Activated CD4-positive, alpha-beta T cell treated with anti-CD3 and anti-CD28 coated beads, Interleukin-2, Interleukin-6, amounts not matched to agents 100 ng/mL and 50 ng/mL, durations not matched to agents 16 hours and 8 hours (primary cell): ENCODE data around the gene CAPN1.
"Not testable (repeated sequence)": the region's sequence is repeated elsewhere in the genome, so short reads cannot be mapped to it uniquely, and the experiment has no call there.

Experiments
- DNase-seq: peaks from one replicate; pipeline ENCODE4 v3.0.0-alpha.2; 2020

The CAPN1 gene

DNA sequence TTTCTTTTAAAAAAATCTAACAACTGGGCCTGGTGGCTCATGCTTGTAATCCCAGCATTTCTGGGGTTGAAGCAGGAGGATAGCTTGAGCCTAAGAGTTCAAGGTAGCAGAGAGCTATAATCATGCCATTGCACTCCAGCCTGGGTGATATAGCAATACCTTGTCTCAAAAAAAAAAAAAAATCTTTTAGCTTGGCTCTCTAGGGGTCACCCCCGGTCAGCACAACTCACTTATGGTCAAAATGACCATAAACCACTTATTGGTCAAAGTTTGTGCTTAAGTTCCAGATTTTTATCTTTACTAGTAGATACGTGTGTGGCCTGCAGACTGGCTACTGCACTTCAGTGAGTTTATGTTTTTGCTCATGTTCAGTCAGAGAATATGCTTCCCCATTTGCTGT lies 18.0 kb upstream of the CAPN1 start:
- DNase-seq: no peak

DNA sequence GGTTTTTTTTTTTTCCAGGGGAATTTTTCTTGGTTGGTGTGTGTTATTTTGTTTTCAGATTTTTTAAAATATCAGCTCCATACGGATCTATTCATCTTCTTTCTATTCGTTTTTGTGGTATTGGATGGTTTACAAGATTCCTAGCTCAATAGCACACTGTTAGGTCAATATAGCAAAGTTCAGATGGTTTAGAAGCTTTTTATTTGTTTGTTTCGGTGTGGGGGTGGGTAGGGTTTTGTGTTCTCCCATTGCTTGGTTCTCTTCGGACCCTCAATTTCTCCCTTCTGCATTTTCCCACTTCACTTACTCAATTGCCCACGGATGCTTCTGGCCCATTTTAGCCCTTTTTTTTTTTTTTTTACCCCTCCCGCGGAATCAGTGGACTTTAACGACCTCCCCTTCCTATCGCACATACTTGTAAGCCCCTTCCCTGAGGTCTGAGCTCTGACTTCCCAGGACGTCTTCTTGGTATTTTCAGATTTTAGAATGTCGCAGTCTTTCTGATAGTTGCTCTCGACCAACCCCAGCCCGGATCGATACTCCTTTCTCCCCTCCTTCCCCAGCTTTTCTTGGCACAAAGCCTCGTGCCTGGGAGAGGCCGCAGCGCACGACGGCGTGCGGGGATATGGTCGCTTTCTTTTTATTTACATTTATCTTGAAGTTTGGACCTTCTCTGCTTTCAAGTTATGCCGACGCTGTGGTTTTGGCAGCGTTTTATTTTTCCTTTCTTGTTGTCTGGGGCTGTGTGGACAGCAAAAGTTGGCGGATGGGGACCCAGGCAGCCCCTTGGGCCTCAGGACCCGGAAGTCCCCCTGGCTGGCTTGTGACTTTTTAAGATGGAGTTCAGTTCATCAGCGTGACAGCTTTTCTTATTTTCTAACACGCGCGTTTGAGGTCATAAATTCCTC lies 16.1 kb upstream of the CAPN1 start:
- no peak for DNase-seq

DNA sequence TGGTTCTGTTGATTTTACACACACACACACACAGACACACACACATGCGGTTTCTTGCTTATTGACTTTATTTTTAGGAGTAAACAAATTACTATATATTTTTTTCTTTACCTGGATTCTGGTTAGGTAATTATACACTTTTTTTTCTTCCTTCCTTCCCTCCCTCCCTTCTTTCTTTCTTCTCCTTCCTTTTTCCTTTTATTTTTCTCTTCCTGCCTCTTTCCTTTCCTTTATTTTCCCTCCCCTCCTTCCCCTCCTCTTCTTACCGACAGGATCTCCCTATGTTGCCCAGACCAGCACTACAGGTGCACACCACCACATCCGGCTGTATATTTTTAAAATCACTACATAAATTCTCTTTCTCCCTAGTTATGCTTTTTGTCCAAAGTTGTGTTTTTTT lies 14.8 kb upstream of the CAPN1 start:
- no peak for DNase-seq

DNA sequence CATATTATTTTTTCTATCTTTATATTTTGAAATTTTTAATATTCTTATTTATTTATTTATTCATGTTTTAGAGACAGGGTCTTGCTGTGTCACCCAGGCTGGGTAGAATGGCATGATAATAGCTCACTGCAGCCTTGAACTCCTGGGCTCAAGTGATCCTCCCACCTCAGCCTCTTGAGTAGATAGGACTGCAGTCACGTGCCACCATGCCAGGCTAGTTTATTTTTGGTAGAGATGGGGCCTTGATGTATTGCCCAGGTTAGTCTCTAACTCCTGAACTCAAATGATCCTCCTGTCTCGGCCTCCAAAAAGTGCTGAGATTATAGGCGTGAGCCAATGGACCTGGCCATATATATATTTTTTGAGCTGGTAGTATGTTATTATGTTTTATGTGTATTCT lies 14.1 kb upstream of the CAPN1 start:
- DNase-seq: no peak

DNA sequence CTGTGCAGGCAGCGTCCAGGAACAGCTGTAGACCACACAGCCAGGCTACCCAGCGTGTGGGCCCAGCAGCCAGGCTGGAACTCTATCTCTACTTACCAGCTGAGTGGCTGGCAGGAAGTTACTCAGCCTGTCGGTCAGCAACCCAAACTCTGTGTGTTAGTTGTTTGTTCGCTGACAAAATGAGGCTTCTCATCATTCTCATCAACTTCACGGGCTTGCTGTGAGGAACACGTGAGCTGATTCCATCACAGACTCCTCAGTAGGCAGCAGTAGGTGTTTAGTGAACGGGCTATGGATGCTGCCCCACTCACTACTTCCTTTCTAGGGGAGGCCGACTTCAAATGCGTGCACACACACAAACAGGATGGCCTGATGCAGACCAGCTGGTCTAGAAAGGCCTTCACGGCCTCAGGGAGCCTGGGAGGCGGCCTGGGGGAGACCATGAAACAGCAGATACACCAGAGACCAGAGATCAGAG lies 12.5 kb upstream of the CAPN1 start:
- DNase-seq: peak; percentile 8

DNA sequence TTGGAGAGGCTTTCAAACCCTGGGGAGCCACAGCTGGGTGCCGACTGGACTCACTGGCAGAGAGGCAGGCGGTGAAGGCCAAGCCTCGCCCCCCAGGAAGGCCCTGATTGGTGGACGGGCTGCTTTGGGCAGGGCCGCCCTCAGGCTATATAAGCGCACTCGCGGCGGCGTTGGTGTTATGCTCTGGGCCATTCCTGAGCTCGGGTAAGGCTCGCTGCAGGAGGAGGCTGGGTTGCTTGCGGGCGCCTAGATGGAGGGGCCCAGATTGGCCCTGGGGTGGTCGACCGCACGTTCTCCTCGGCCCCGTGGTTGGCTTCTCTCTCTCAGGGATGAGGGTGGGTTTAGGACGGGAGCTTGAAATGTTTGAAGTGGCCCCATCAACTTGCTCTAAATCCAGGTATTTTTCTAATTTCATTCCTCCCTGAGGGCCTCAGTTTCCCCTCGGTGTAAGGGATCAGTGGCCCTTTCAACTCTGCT lies 11.6 kb upstream of the CAPN1 start, which contains the start of gene SPDYC:
Gene SPDYC, plus strand, starts transcription at position 176 of the 477 bp plus-strand sequence. CDS start 1,125 bp downstream, outside the sequence.
- DNase-seq: no peak

DNA sequence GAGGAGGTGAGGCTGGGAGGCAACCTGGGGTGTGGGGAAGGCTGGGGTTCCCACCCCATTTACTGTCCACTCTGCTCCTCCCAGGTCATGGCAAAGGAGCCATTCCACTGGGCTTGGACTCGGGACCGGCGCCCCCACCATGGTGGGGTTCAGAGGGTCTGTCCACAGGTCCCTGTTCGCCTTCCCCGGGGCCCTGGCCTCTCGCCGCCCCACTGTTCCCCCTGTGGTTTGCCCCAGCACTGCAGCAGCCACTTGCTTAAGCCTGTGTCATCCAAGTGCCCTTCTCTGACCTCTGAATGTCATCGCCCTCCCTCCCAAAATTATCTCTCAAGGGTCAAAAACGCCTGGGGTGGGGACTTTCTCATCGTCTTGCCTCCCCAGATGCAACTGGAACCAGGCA lies 9.1 kb upstream of the CAPN1 start:
- DNase-seq: no peak

DNA sequence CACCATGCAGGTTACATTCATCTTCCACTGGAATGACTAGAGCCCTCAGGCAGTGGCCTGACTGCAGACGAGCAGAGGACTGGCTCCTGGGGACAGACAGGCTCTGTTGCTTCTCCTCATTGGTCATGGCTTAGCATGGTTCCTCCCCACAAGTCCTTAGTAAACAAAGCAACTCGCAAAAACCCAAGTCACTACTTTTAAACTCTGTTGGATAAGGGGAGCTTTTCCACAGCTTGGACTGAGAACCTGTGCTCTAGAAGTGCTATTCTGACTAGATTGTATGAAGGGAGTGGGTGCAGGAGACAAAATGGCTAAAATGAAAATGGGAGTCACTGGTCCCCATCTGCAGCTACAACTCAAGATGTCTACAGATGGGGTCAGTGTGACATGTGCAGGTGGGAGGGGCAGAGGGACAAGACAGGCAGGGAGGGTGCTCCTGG lies 7.1 kb upstream of the CAPN1 start:
- DNase-seq: not testable (repeated sequence)

DNA sequence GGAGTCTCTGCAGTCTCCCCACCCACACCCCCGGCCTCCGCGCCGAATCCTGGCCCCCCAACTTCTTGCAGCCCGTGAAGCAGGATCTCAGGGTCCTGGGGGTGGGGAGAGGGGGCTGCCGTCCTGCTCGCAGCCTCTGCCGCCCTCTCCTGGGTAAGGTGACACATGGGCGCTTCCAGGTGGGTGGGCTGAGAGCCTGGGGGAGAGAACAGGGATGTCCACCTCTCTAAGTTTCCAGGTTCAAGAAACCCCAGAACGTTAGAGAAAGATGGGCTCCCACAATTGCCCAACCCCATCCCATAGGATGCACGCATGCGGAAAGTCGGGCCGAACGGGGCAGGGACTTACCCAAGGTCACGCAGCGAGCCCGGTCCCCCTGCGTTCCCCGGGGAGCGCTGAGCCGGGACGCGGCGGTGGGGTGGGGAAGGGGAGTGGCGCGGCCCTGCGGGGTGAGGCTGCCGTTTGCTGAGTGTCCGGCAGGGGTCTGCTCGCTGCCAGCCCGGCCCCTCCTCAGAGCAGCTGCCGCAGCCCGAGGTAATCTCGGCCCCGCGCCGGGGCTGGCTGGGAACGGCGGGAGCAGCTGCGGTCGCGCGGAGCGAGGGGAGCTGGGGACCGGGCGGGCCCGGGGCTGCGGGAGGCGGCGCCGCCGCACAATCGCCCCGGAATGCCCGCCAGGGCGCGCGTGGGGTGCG lies 705 bp upstream of the CAPN1 start:
- peak; percentile 56 for DNase-seq

DNA sequence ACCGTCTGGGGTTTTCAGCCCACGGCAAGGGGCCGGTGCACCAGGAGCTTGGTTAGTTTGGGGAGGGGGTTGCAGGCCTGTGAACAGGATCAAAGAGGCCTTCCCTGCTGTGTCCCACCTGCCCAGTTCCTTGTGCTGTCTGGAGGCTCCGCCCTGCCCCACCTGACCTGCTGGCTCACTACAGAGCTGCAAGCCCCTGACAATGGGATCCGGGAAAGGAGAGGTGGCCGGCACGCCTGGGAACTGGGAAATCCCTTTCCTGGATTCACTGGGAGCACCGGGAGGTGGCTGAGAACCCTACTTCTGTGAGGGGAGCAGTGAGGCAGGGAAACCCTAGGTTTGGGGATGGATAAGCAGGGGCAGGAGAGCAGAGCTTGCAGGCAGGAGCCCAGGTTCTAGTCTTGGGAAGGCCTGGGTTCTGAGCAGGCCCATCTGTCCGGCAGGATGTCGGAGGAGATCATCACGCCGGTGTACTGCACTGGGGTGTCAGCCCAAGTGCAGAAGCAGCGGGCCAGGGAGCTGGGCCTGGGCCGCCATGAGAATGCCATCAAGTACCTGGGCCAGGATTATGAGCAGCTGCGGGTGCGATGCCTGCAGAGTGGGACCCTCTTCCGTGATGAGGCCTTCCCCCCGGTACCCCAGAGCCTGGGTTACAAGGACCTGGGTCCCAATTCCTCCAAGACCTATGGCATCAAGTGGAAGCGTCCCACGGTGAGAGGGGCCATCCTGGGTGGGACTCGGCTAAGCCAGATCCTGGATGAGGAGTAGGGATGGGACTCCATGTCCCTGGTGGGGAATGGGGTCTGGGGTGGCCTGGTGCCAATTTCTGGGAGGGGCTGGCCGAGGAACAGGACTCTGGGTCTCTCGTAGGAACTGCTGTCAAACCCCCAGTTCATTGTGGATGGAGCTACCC lies 786 bp downstream of the CAPN1 start:
- no peak for DNase-seq

DNA sequence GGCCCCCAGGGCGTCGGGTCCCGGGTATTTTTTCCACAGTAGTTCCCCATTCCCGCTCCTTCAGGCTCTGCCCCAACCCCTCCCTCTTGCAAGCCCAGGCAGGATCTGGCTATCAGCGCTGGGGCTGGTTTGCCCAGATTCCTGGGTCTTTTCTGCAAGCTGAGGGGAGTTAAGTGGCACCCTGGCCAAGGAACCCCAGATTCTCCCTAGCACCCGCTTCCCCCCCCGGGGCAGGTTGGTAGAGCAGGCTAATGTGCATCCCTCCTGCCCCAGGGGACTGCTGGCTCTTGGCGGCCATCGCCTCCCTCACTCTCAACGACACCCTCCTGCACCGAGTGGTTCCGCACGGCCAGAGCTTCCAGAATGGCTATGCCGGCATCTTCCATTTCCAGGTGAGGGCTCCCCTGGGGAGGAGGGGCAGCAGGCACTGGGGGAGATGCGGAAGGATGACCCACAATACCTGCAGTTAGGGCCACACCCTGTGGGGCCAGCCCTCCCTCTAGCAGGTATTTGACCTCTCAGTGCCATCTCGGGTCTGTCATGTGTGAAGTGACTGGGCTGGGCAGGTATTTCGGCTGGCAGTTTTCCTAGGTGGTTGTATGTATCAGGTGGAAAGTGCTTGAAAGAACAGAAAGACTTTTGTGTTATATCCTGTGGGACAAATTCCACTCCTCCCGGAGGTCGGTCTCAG lies 1.6 kb downstream of the CAPN1 start:
- DNase-seq: no peak

DNA sequence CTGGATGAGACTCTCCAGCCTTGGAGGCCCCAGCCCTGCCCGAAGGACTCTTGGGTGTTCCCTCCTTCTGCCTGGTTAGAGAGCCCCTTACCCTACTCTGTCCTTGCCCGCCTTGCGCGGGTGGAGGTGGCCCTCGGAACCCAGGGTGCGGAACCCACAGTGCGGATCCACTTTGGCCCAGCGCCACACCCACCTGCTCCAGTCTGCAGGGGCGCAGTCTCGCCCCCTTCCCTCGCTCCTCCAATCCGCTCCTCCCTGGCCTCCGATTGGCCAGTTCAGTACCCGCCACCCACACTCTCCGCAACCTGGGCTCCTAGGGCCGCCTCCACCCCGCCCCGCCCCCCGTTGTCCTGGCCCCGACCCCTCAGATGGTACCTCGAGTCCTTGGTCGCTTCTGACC lies 2.4 kb downstream of the CAPN1 start:
- DNase-seq: no peak

DNA sequence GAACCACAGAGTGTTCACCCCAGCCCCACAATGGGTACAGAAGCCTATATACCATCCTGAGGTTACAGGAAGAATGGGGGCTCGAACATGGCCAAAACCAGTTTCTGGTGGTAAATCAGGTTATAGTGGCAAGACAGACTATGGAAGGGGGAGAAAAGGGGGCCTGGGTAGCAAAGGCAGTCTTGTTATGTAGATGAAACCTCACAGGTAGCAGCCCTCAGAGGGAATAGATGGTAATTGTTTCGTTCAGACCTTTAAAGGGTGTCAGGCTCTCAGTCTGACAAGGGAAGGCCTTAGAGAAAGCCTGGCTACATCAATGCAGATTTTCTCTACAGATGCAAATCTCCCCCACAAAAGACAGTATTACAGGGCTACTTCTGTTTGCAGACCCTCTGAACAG lies 3.4 kb downstream of the CAPN1 start:
- DNase-seq: no peak

DNA sequence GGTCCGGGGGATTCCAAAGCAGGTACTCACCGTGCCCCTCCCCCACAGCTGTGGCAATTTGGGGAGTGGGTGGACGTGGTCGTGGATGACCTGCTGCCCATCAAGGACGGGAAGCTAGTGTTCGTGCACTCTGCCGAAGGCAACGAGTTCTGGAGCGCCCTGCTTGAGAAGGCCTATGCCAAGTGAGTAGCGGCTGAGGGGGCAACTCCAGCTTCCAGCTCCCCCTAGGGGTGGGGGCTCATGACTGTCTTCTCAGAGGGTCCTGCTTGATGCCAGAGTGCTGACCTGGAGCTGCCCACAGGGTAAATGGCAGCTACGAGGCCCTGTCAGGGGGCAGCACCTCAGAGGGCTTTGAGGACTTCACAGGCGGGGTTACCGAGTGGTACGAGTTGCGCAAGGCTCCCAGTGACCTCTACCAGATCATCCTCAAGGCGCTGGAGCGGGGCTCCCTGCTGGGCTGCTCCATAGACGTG lies 4.2 kb downstream of the CAPN1 start:
- DNase-seq: no peak

DNA sequence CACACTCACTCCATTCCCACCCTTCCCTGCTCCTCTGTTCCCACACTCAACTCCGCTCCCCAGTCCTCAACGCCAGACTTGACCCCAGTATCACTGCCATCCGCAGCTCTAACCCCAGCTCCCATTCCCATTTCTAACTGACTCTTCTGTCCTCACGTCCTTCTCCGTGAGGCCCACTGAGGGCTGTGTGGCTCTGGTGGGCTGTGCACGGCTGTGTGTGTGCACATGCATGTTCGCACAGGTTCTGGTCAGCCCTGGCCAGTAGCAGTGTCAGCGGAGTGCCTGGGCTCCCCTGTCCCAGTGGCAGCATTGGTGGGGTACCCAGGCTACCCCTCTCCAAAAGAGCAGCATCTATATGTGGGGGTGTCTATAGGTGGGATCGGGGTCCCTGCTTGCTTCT lies 5.0 kb downstream of the CAPN1 start:
- DNase-seq: no peak

DNA sequence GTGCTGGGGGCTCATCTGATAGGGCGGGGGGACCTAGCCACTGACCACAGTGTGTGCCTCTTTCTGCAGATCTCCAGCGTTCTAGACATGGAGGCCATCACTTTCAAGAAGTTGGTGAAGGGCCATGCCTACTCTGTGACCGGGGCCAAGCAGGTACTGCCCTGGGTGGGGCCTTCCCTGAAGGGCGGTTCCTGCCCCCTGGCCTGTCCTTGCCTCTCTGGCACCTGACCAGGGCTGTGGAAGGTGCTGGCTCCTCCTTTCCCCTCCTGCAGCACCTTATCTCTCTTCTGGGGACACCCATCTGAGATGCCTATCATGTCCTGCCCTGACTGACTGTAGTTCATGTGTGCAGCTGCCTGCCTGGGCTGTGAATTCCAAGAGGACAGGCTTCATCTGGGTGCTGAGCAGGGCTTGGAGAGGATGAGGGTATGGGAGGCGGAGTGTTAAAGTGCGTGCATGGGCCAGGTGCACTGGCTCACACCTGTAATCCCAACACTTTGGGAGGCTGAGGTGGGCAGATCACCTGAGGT lies 5.5 kb downstream of the CAPN1 start:
- DNase-seq: no peak

DNA sequence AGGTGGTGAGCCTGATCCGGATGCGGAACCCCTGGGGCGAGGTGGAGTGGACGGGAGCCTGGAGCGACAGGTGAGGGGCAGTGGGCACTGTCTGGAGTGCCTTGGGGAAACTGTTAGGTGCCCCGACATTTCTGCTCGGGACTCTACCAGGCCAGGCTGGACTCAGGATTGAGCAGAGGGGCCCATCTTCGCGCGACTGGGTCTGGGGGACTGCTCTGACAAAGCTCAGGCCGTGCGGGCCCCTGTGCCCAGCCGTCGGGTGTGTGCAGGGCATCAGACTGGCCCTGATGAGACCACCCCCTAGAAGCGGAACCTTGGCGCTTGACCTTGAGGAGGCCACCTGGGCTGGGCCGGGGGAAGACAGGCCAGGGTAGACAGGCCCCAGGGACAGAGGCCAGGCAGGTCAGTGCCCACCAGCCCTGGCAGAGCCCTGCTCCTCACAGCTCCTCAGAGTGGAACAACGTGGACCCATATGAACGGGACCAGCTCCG lies 6.3 kb downstream of the CAPN1 start:
- no peak for DNase-seq

DNA sequence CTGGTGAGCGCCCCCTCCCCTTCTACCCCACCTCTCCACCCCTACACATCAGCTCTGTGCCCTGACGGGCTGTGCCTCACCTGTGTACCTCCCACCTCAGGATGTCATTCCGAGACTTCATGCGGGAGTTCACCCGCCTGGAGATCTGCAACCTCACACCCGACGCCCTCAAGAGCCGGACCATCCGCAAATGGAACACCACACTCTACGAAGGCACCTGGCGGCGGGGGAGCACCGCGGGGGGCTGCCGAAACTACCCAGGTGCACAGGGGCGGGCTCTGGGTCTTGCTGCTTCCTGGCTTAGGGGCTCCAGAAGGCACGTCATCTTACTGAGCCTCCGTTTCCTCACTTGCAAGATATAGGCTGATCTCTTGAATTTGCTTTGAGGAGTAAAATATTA lies 6.8 kb downstream of the CAPN1 start:
- DNase-seq: no peak

DNA sequence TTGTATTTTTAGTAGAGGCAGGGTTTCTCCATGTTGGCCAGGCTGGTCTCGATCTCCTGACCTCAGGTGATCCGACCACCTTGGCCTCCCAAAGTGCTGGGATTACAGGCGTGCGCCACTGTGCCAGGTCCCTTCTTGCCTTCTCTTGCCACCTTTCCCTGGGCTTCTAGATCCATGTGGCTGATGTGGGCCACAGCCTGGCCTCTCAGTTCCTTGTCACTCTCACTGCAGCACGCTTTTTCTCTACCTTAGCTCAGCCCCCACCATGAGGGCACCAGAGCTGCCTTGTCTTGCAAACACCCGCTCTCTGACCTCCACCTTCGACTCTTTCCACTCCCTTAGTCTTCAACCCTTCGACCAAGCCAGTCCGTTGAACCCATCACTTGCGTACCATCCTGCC lies 7.5 kb downstream of the CAPN1 start:
- DNase-seq: no peak

DNA sequence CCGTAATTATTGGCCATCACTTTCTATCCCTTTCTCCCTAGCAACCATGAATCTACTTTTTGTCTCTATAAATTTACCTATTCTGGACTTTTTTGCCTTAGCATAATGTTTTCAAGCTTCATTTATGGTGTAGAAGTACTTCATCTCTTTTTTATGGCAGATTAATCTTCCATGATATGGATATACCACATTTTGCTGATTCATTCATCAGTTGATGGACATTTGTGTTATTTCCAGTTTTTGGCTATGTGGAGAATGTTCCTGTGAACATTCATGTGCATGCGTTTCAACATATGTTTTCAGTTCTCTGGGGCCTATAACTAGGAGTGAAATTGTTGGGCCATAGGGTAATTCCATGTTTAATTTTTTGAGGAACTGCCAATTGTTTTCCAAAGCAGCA lies 12.8 kb downstream of the CAPN1 start:
- no peak for DNase-seq

DNA sequence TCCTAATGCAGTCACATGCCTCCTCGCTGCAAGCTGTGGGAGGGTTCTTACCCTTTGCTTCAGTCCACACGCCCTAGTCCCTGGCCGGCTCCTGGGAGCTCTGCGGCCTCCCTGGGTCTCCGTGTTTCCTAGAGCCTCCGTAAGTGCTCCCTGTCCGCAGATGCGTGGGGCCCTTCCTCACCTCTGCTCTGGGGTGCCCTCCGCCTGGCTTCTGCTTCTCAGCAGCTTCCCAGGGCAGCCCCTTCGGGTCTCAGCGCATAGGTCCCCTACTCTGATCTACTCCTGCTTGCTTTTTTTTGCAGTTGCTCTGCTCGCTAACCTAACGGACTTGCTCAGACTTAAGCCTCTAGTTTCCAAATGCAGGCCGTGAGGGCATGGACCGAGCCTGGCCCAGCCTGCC lies 22.4 kb downstream of the CAPN1 start:
- no peak for DNase-seq
